Tibial nerve (tissue), 4 donors: ENCODE results near the gene COQ8B.

Experiments
- CTCF ChIP-seq, 5 experiments: fragments of 200-600 bp in 3 of 5; fragments of 450-650 bp in 2 of 5; sonication (generic) in 3 of 5; IDR thresholded peaks; one replicate each; pipeline ENCODE4 v1.5.1; 2016 to 2019; ENCODE audit warnings: antibody characterized with exemption in 5 of 5, mild to moderate bottlenecking in 3 of 5, moderate library complexity in 2 of 5
- EP300 ChIP-seq, 2 donors: sonication (generic); formaldehyde crosslinking; IDR thresholded peaks; one replicate each; pipeline ENCODE4 v1.6.1; 2017; ENCODE audit warnings: antibody characterized with exemption in 2 of 2, mild to moderate bottlenecking in 1 of 2
- POLR2A ChIP-seq, 2 donors: fragments of 450-650 bp; IDR thresholded peaks; one replicate each; pipeline ENCODE4 v1.6.1; 2017; ENCODE audit warnings: antibody characterized with exemption in 2 of 2, mild to moderate bottlenecking in 2 of 2, moderate library complexity in 2 of 2

GRCh38 chr19:40750874-40751537 is 34.3 kb upstream of the COQ8B start, which contains the start of gene SNRPA:
- TF ChIP-seq CTCF (IDR thresholded peaks at IDR 0.05) (peak in 1 of 5 experiments; percentile 28), POLR2A (IDR thresholded peaks at IDR 0.05) (peak; percentile 86 to 87), EP300 (IDR thresholded peaks at IDR 0.05) (peak; percentile 73 to 95)
